Urothelium cell line (cell line): Measurements from ENCODE around the gene CDKN2B-AS1.
"Not testable (repeated sequence)": the region's sequence is repeated elsewhere in the genome, so short reads cannot be mapped to it uniquely, and the experiment has no call there.

Experiments
- DNase-seq: peaks from one replicate; pipeline ENCODE4 v3.0.0; 2011; ENCODE audit warnings: low spot score, mixed read lengths
- FAIRE-seq: peaks from 2 replicates; lab custom pipeline; 2011; peaks lifted over from hg19 to GRCh38; lab: Jason Lieb, UNC

The CDKN2B-AS1 gene

GRCh38 chr9:21994556-21995005, at the start of gene CDKN2B-AS1:
Gene CDKN2B-AS1, plus strand, starts transcription at chr9:21994791.
- FAIRE-seq (no peak), DNase-seq (no peak)

- DNase-seq (no peak), FAIRE-seq (no peak)
Measured at GRCh38 chr9:21945606-21946005, 49.0 kb upstream of the CDKN2B-AS1 start.

GRCh38 chr9:21958833-21959232, 35.8 kb upstream of the CDKN2B-AS1 start:
- FAIRE-seq (no peak), DNase-seq (no peak)

- not testable (repeated sequence) for FAIRE-seq, DNase-seq
Measured at GRCh38 chr9:21959268-21959667, 35.3 kb upstream of the CDKN2B-AS1 start.

- DNase-seq, result no peak
- FAIRE-seq, result no peak
Measured at GRCh38 chr9:21961569-21961968, 33.0 kb upstream of the CDKN2B-AS1 start.

GRCh38 chr9:21964925-21965385, 29.6 kb upstream of the CDKN2B-AS1 start:
- DNase-seq (no peak), FAIRE-seq (no peak)

- no peak for DNase-seq
- no peak for FAIRE-seq
Measured at GRCh38 chr9:21965401-21965951, 29.1 kb upstream of the CDKN2B-AS1 start.

GRCh38 chr9:21966140-21966851, 28.3 kb upstream of the CDKN2B-AS1 start:
- FAIRE-seq (no peak), DNase-seq (no peak)

GRCh38 chr9:21967169-21967568, 27.4 kb upstream of the CDKN2B-AS1 start:
- DNase-seq (no peak), FAIRE-seq (no peak)

GRCh38 chr9:21967702-21968101, 26.9 kb upstream of the CDKN2B-AS1 start:
- FAIRE-seq, result no peak
- no peak for DNase-seq

GRCh38 chr9:21968331-21969010, 26.1 kb upstream of the CDKN2B-AS1 start:
- FAIRE-seq, result no peak

GRCh38 chr9:21969011-21969940, 25.3 kb upstream of the CDKN2B-AS1 start:
- DNase-seq, result no peak
- FAIRE-seq, result no peak

More at GRCh38 chr9:21968331-21969010, 26.1 kb upstream of the CDKN2B-AS1 start:
- no peak for DNase-seq

- DNase-seq, result no peak
- no peak for FAIRE-seq
Measured at GRCh38 chr9:21969951-21970799, 24.4 kb upstream of the CDKN2B-AS1 start.

- DNase-seq, result no peak
- no peak for FAIRE-seq
Measured at GRCh38 chr9:21970800-21971640, 23.6 kb upstream of the CDKN2B-AS1 start.

GRCh38 chr9:21972361-21972760, 22.2 kb upstream of the CDKN2B-AS1 start:
- DNase-seq, result no peak
- no peak for FAIRE-seq

- no peak for FAIRE-seq
- no peak for DNase-seq
Measured at GRCh38 chr9:21974343-21974721, 20.3 kb upstream of the CDKN2B-AS1 start.

- DNase-seq, result no peak
- FAIRE-seq, result no peak
Measured at GRCh38 chr9:21974722-21975409, 19.7 kb upstream of the CDKN2B-AS1 start.

- DNase-seq, result no peak
- no peak for FAIRE-seq
Measured at GRCh38 chr9:21976334-21976875, 18.2 kb upstream of the CDKN2B-AS1 start.
